T-helper 2 cell treated with Interferon-gamma antibody and Interleukin-4, amounts not matched to agents 5 μg/mL and 100 μg/mL, for 36 hours (primary cell): ENCODE measurements around the gene LNX2.

Experiments used
- DNase-seq: peaks from one replicate; pipeline ENCODE4 v3.0.0; 2021; ENCODE audit warnings: low spot score
- H3K27ac Mint-ChIP-seq: one replicate; pipeline ENCODE4 v1.8.0; 2021; ENCODE audit warnings: mild to moderate bottlenecking, mixed read lengths
- H3K27me3 Mint-ChIP-seq: one replicate; pipeline ENCODE4 v1.8.0; 2021; ENCODE audit warnings: low read depth, mixed read lengths
- H3K36me3 Mint-ChIP-seq: one replicate; pipeline ENCODE4 v1.8.0; 2021; ENCODE audit warnings: low read depth, mixed read lengths
- H3K4me1 Mint-ChIP-seq: one replicate; pipeline ENCODE4 v1.8.0; 2021; ENCODE audit warnings: low read depth, mixed read lengths
- H3K4me3 Mint-ChIP-seq: one replicate; pipeline ENCODE4 v1.8.0; 2022; ENCODE audit warnings: mild to moderate bottlenecking, moderate library complexity, mixed read lengths
- H3K9me3 Mint-ChIP-seq: one replicate; pipeline ENCODE4 v1.8.0; 2021; ENCODE audit warnings: mixed read lengths

The LNX2 gene

DNA sequence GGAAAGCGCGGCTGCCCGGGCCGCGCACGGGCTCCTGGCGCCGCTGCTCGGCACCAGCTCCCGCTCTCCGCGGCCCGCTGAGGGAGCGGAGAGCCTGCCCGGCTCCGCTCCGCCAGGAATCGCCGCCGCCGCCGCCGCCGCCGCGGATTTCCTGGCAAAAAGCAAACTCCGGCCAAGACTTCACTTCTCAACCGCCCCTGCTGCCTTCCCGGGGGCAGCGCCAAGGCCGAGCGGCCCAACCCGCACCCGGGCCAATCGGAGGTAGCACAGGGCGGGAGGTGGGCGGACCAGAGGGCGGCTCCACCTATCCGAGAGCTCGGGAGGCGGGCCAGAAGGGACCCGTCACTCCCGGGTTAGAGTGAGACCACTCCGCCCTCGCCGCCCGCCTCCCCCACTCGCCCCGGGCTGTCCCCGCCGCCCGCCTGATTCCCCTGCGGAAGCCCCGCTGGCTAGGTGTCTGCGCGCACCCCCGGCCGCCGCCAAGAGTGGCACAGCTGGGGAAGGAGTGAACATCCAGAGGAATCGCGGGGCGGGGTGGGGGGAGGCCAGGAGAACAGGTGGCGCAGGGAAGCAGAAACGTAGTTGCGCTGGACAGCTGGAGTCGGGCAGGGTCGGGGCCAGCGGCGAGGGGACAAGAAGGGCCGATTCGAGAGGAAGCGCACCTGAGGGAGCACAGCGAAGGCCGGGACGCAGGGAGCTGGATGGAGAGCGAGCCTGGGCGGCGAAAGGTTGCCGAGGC, at the start of gene LNX2:
Gene LNX2, minus strand, starts transcription at position 153 of the 739 bp plus-strand sequence. CDS start 38,826 bp downstream, outside the sequence.
- H3K4me3 Mint-ChIP-seq: peak within 1 kb of the TSS; percentile 91
- H3K4me1 Mint-ChIP-seq: peaks cover 51% of the 10 kb centered on the region
- peak within 1 kb of the TSS; percentile 86 for H3K27ac Mint-ChIP-seq
- peak; percentile 97 for DNase-seq
- H3K9me3 Mint-ChIP-seq: no peaks in the 10 kb centered on the region
- H3K36me3 Mint-ChIP-seq: peaks cover 30% of the 10 kb centered on the region
- no peaks in the 10 kb centered on the region for H3K27me3 Mint-ChIP-seq

DNA sequence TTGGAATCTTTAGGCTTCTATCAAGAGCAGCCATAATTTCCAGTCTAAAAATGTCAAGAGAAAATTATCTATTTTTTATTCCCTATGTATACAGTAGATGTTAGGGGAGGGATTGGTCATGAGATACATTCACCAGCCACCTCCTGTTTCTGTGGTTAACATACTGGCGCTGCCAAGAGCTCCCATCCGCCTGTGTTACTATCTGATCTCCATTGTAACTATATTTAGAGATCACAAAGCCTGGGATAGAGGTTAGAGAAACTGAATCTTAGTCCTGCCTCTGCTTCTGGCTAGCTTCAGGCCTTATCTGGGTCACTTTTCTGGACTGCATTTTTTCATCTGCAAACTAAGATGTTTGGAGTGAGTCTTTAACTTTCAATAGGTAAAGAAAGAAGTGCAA, 47.6 kb upstream of the LNX2 start:
- Mint-ChIP-seq H3K4me3 (no peak overlapping the region), H3K4me1 (no peaks in the 10 kb centered on the region), H3K36me3 (peaks cover 6% of the 10 kb centered on the region), H3K27ac (no peak overlapping the region), H3K27me3 (no peaks in the 10 kb centered on the region), H3K9me3 (no peaks in the 10 kb centered on the region)
- no peak for DNase-seq

DNA sequence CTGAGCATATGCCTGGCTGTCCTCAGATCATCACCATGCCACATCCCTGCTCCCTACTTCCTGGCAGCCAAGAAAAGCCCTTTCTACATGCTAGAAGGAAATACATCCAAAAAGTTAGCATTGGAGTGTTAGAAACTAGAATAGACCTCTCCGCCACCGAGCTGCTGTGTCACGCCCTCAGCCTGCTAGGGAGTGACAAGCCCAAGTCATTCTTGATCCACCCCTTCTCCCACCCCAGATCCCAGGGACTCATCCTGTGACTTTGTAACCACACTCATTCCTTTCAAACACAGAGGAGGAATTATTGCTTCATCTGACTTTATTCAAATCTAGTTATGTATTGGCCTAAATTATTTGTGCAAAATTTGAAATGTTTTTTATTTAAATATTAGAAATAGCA, 46.6 kb upstream of the LNX2 start:
- Mint-ChIP-seq H3K9me3 (no peaks in the 10 kb centered on the region), H3K27me3 (no peaks in the 10 kb centered on the region), H3K36me3 (peaks cover 6% of the 10 kb centered on the region), H3K4me1 (no peaks in the 10 kb centered on the region), H3K27ac (no peak overlapping the region), H3K4me3 (no peak overlapping the region)
- no peak for DNase-seq

DNA sequence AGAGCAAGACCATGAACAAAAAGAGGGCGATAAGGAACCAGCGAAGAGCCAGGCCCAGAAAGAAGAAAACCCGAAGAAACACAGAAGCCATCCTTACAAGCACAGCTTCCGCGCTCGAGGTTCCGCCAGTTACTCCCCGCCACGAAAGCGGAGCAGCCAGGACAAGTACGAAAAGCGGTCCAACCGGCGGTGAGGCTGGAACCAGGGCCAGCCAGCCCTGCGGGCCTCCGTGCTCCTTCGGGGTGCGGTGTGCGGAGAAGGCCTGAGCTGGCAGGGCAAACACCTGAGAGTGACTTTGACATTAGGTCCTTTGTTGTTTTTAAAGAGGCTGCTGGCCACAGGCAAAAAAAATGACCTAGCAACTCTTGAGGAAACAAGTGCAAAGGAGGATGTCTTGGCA, 45.4 kb upstream of the LNX2 start:
- H3K27me3 Mint-ChIP-seq: no peaks in the 10 kb centered on the region
- H3K9me3 Mint-ChIP-seq: no peaks in the 10 kb centered on the region
- H3K36me3 Mint-ChIP-seq: peaks cover 6% of the 10 kb centered on the region
- peaks cover under 1% of the 10 kb centered on the region for H3K4me1 Mint-ChIP-seq
- H3K4me3 Mint-ChIP-seq: no peak overlapping the region
- no peak overlapping the region for H3K27ac Mint-ChIP-seq
- no peak for DNase-seq

DNA sequence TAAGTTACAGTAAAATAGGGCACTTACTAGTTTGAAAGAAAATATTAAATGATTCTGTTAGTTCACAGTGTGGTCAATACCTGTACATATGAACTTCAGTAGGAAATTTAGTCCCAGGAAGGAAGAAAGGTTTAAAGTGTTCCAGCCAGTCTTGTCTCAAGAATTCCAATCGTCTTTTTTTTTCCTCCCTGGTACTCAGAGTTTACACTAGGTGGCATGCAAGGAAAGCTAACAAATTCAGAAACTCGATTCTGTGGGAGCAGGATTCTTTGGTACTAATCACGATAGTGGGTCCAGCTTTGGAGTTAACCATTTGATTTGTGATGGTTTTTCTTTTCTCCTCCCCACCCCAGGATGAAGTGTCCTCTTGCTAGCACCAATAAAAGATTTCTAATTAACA, 45.0 kb upstream of the LNX2 start:
- DNase-seq: no peak
- H3K4me3 Mint-ChIP-seq: no peak overlapping the region
- H3K9me3 Mint-ChIP-seq: no peaks in the 10 kb centered on the region
- H3K27ac Mint-ChIP-seq: no peak overlapping the region
- peaks cover 7% of the 10 kb centered on the region for H3K36me3 Mint-ChIP-seq
- H3K27me3 Mint-ChIP-seq: no peaks in the 10 kb centered on the region
- H3K4me1 Mint-ChIP-seq: peaks cover 2% of the 10 kb centered on the region

DNA sequence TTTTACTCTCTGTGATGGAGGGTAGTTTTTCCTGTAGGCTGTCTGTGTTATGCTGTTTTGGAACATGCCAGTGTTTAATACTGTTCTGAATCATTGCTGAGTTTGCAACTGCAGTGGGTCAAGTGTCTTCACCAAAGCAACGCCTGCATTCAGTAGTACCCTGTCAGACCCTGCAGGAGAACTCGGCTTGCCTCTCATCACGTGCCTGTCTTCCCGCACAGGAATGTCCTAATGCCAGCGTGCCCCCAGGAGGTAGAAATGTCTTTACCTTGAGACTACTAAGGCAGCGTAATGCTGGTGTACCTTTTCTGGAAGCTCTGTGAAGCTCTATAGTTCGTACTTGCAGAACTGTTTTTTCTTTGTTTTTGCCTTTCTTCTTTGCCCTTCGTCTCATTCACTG, 43.6 kb upstream of the LNX2 start:
- Mint-ChIP-seq H3K4me1 (peaks cover 6% of the 10 kb centered on the region), H3K27ac (no peak overlapping the region), H3K4me3 (no peak overlapping the region), H3K9me3 (no peaks in the 10 kb centered on the region), H3K36me3 (peaks cover 7% of the 10 kb centered on the region), H3K27me3 (no peaks in the 10 kb centered on the region)
- DNase-seq: no peak

DNA sequence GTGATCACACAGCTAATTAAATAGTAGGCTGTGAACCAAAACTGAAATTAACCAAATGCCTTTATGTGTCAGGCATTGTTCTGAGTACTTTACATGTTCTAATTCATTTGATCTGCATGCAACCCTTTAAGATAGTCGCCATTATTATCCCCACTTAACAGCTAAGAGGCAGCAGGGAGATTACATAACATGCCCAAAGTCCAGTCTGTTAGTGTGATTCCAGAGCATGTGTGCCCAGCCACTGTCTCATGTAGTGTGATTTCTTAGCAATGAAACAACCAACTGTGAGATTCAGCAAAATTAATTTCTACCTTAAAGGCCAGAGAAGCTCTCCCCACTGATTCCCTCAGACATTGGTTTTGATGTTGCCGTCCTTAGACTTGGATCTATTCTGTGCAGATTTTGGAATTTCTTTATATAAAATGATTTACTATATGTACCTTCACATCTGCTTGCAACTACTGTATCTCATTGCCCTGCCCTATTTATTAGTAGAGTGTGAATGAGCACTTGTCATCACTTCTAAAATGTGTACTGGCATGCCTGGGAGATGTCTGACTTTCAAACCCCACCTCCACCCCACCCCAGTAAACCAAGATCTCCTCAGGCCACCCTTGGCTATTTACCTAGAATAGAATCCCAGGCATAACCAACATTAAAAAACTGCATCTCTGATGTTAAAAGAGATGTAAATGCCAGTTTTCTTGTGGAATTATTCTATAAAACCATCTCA, 42.6 kb upstream of the LNX2 start:
- no peak for DNase-seq
- no peaks in the 10 kb centered on the region for H3K9me3 Mint-ChIP-seq
- no peaks in the 10 kb centered on the region for H3K27me3 Mint-ChIP-seq
- peaks cover 6% of the 10 kb centered on the region for H3K4me1 Mint-ChIP-seq
- H3K4me3 Mint-ChIP-seq: no peak overlapping the region
- peaks cover 7% of the 10 kb centered on the region for H3K36me3 Mint-ChIP-seq
- no peak overlapping the region for H3K27ac Mint-ChIP-seq

DNA sequence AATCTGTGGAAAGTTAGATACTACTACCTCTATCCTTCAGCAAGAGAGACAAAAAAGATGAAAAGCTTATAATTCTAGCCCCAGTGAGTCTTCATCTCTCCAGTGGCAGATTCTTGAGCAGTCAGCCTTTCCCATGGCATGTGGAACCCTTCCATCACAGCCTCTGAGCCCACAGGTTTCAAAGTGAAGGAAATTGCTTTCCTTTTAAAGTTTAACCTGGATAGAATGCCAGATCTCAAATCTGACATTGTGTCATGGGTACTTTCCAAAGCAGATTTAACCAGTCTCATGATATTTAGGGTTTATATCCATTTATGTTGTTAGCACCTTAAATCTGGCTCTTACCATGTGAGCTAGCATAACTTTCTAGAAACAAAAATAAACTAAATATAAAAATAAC, 40.7 kb upstream of the LNX2 start:
- H3K27me3 Mint-ChIP-seq: no peaks in the 10 kb centered on the region
- H3K36me3 Mint-ChIP-seq: peaks cover 7% of the 10 kb centered on the region
- H3K27ac Mint-ChIP-seq: no peak overlapping the region
- H3K4me1 Mint-ChIP-seq: peaks cover 6% of the 10 kb centered on the region
- no peaks in the 10 kb centered on the region for H3K9me3 Mint-ChIP-seq
- no peak overlapping the region for H3K4me3 Mint-ChIP-seq
- no peak for DNase-seq

DNA sequence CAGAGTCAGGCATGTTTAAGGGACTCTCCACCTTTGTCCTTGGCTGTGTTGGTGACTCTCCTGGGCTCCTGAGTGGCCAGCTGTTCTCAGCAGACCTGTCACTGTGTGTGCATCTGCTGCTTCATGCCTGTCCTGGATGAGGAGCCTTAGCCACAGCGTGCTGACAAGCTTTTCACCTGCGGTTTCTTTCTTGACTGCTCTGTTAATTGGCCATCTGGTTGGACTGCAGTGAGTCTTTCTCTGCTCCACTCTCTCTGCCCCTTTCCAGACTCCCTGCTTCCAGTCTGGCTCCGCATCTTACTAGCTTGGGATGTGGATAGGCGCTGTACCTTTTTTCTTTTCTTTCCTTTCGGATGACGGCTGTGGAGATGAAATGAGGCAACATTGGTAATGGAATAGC, 40.2 kb upstream of the LNX2 start:
- DNase-seq: no peak
- Mint-ChIP-seq H3K4me1 (peaks cover 7% of the 10 kb centered on the region), H3K27ac (no peak overlapping the region), H3K4me3 (no peak overlapping the region), H3K9me3 (no peaks in the 10 kb centered on the region), H3K27me3 (no peaks in the 10 kb centered on the region), H3K36me3 (peaks cover 7% of the 10 kb centered on the region)

DNA sequence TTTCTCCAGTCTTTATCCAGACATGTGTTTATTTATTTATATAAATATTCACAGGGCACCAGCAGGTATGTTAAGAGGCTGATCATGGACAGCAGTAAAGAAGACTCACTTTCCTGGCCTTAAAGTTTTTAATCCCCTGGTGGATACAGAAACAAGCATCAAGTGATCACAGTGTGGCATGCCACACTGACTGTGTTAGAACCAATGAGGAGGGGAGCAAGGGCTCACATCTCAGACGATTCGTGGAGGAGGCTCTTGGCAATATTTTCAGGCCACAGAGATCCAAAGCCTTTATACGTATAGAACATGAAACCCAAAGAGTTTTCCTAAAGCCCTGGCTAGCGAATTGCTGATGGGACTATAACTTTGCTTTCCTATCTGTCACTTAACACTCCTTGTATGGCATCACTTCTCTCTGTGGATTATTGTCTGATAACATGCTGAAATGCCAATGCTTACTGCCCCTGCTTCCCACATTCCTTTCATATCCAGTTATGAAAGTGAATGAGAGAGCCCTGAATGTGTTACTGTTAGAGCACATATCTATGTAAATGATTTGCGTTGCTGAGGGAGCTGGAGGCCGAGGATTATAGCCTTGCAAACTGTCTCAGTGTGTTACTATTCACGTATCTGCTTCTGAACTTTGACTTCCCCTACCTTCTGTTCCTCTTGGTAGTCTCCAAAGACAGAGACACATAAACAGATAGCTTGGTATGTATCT, 39.0 kb upstream of the LNX2 start:
- H3K27me3 Mint-ChIP-seq: no peaks in the 10 kb centered on the region
- DNase-seq: no peak
- peaks cover 7% of the 10 kb centered on the region for H3K36me3 Mint-ChIP-seq
- peaks cover 7% of the 10 kb centered on the region for H3K4me1 Mint-ChIP-seq
- H3K27ac Mint-ChIP-seq: no peak overlapping the region
- no peak overlapping the region for H3K4me3 Mint-ChIP-seq
- no peaks in the 10 kb centered on the region for H3K9me3 Mint-ChIP-seq

DNA sequence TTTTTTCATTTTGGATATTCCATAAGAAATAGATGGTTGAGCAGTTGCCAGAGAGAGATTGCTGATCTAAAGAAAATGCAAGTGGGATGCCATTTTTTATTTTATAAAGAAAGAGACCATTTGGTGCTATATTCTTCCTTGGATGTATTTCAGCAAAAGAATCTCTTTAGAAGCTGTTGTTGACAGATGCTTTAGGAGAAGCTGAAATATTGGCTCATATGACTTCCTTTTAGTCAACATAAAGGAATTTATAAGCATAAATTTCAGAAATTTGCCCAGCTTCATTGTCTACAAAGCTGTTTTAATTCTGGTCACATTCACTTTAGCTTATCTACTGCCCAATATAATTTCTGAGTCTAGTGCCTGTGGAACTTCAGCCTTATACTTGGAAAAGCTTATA, 38.2 kb upstream of the LNX2 start:
- Mint-ChIP-seq H3K4me1 (peaks cover 7% of the 10 kb centered on the region), H3K4me3 (no peak overlapping the region), H3K27me3 (no peaks in the 10 kb centered on the region), H3K36me3 (peaks cover 8% of the 10 kb centered on the region), H3K27ac (no peak overlapping the region), H3K9me3 (no peaks in the 10 kb centered on the region)
- DNase-seq: no peak

DNA sequence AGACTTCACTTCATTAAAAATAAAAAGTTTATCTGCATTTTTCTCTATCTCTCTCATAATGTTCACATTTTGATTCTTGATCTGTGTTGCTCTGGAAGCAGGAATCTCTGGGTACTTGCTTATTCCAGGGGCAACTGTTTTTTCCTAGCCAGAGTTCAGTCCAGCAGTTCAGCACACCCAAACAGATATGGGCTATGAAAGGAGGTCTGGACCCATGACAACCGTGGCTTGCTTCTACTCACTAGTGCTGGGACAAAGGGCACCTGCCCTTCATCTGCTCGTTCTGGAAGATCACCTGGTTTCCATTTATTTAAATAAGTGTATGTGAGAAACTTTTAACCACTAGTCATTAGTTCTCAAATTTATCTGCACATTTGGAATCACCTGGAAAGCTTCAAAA, 37.4 kb upstream of the LNX2 start:
- Mint-ChIP-seq H3K27me3 (no peaks in the 10 kb centered on the region), H3K4me3 (no peak overlapping the region), H3K27ac (no peak overlapping the region)

DNA sequence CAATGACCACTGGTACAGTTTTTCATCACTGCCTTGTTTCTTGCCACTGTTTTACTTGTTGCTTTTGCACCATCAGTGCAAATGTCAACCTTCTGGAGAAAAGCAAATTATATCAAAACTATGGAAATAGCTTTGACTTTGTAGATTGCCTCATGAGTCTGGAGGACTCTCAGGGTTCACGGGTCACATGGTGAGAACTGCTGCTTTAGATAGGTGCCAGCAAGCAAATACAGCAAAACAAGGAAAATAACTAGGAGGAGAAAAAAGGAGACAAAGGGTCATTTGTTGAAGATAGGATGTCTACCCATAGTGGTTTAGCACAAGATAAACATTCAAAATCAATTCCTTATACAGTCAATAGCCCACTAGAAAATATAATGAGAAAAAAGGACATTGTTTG, 34.5 kb upstream of the LNX2 start:
- Mint-ChIP-seq H3K9me3 (peaks cover 14% of the 10 kb centered on the region), H3K27me3 (no peaks in the 10 kb centered on the region), H3K4me1 (peaks cover 4% of the 10 kb centered on the region), H3K36me3 (peaks cover 29% of the 10 kb centered on the region), H3K27ac (no peak overlapping the region), H3K4me3 (no peak overlapping the region)
- no peak for DNase-seq

More for the DNA sequence above, 37.4 kb upstream of the LNX2 start:
- Mint-ChIP-seq H3K4me1 (peaks cover 7% of the 10 kb centered on the region), H3K36me3 (peaks cover 9% of the 10 kb centered on the region), H3K9me3 (no peaks in the 10 kb centered on the region)
- DNase-seq: no peak

DNA sequence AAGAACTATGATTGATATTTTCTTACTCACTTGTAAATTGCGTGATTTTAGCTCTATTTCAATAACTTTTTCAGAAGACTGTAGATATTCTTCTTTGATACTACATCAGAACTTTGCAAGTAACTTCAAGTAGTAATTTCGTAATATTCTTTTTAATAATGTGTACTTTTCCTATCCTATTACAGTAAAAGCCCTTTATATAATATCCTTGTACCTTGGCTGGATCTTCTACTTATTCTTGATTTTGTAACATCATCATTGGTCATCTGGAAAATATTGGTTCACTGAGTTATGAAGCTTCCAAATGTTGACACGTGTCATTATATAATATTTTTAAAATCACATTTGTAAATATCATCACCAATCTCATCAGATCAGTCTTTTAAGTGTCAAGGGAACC, 33.7 kb upstream of the LNX2 start:
- Mint-ChIP-seq H3K36me3 (peaks cover 37% of the 10 kb centered on the region), H3K9me3 (peaks cover 21% of the 10 kb centered on the region), H3K4me1 (peaks cover 2% of the 10 kb centered on the region), H3K27me3 (no peaks in the 10 kb centered on the region), H3K4me3 (no peak overlapping the region), H3K27ac (no peak overlapping the region)
- DNase-seq: no peak
